PC-9 (cell line): ENCODE measurements around the gene TMEFF2.

Experiments used
- CTCF ChIP-seq: fragments of 200-600 bp; sonication (generic); conservative IDR thresholded peaks from 2 replicates; pipeline ENCODE4 v1.6.1; 2017; ENCODE audit warnings: mixed run types, antibody characterized with exemption, mild to moderate bottlenecking, moderate library complexity
- EZH2 ChIP-seq: fragments of 200-600 bp; sonication (generic); IDR thresholded peaks from 2 replicates; pipeline ENCODE4 v1.8.0; 2017; ENCODE audit warnings: antibody characterized with exemption, low read depth

GRCh38 chr2:192023006-192023405 lies 171.7 kb downstream of the TMEFF2 start:
- TF ChIP-seq CTCF (no peak), EZH2 (no peak)
